GM23248 (cell line): ENCODE measurements around the gene RABEP1.

ENCODE experiments used
- EZH2 ChIP-seq: fragments of 200-600 bp; sonication (generic); IDR thresholded peaks from 2 replicates; pipeline ENCODE4 v1.6.1; 2018; ENCODE audit warnings: antibody characterized with exemption, mild to moderate bottlenecking; ENCODE audit not compliant: insufficient read depth, poor library complexity, severe bottlenecking
- EZH2phosphoT487 ChIP-seq: fragments of 200-600 bp; sonication (generic); IDR thresholded peaks from 2 replicates; pipeline ENCODE4 v1.6.1; 2018; ENCODE audit warnings: antibody characterized with exemption, moderate library complexity, mild to moderate bottlenecking, low read depth; ENCODE audit not compliant: insufficient read depth

DNA sequence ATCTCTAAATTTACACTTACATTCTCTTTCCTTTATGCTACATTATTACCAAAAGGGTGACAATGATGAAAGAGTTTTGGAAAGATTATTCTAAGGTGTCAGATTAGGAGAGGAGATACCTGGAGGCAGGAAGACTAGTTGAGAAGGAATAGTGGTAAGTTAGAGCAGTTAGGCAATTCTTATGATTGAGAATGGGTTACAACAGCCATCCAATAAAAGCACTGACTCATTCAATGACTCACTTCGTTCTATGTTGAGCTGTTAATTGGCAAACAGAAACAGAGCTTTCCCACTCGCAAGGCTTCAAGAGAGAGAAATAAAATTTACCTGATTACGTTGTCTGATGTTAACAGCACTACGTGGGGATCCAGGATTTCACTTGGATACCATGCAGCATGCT, 131.6 kb downstream of the RABEP1 start:
- no peak for TF ChIP-seq EZH2phosphoT487
- TF ChIP-seq EZH2, result no peak
